HFF-Myc (cell line): ENCODE measurements around the gene RAB5A.

Experiments
- DNase-seq: peaks from one replicate; pipeline ENCODE4 v3.0.0-alpha.2; 2011; ENCODE audit warnings: low read depth; ENCODE audit errors: extremely low read depth
- H3K4me3 ChIP-seq: replicated peaks from 2 replicates; pipeline ENCODE4 v1.5.1; 2011; ENCODE audit warnings: low read depth, mild to moderate bottlenecking, control low read depth, low read length
- TF ChIP-seq, protein P1 (sequence below): IDR thresholded peaks from 2 replicates; pipeline ENCODE4 v1.5.1; 2012; ENCODE audit warnings: mild to moderate bottlenecking, low read depth, low read length, control low read depth; ENCODE audit errors: missing control alignments

The RAB5A gene

GRCh38 chr3:19934098-19934566 is 12.8 kb upstream of the RAB5A start, which contains the start of gene EFHB:
Gene EFHB, minus strand, starts transcription at chr3:19934217. Its CDS starts 199 bp downstream, at chr3:19934018.
- no peak for DNase-seq
- H3K4me3 ChIP-seq, result no peak within 1 kb of the TSS
- TF ChIP-seq, protein P1, sequence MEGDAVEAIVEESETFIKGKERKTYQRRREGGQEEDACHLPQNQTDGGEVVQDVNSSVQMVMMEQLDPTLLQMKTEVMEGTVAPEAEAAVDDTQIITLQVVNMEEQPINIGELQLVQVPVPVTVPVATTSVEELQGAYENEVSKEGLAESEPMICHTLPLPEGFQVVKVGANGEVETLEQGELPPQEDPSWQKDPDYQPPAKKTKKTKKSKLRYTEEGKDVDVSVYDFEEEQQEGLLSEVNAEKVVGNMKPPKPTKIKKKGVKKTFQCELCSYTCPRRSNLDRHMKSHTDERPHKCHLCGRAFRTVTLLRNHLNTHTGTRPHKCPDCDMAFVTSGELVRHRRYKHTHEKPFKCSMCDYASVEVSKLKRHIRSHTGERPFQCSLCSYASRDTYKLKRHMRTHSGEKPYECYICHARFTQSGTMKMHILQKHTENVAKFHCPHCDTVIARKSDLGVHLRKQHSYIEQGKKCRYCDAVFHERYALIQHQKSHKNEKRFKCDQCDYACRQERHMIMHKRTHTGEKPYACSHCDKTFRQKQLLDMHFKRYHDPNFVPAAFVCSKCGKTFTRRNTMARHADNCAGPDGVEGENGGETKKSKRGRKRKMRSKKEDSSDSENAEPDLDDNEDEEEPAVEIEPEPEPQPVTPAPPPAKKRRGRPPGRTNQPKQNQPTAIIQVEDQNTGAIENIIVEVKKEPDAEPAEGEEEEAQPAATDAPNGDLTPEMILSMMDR, result no peak

DNA sequence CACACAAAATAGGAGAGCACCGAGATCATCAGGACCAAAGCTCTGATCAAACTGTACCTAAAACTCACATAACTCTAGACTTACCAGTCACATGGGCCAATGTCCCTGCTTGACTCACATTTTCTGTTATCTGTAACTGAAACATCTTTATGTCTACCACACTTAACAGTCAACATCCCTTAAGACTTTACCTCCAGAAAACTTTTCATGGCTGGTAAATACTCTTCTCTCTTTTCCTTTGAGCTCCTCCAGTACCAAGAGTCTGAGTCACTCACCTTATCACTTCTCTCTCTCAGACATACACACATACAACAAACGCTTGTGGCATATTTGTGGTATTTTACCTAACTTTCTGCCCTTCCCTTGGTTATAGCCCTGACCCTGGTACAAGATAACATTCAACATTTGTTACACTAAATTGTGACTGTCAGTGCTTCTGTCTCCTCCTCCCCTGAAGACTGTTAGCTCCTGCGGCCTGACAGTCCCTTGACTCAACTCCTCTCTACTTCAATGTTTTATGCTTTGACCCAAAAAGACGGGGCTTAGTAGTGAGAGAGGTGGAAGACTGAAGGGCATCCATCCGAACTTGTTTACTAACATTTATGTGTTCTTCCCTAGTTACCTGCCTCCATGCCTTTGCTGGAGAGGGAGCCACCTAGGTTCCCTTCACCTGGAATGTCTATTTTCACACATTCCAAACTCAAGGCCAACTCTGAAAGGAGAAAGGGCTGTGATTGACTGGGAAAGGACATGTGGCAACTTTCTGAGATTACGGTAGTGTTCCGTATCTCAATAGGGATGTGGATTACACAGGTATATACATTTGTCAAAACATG is 9.2 kb upstream of the RAB5A start:
- H3K4me3 ChIP-seq, result no peak overlapping the region
- no peak for DNase-seq
- TF ChIP-seq, protein P1, result no peak

DNA sequence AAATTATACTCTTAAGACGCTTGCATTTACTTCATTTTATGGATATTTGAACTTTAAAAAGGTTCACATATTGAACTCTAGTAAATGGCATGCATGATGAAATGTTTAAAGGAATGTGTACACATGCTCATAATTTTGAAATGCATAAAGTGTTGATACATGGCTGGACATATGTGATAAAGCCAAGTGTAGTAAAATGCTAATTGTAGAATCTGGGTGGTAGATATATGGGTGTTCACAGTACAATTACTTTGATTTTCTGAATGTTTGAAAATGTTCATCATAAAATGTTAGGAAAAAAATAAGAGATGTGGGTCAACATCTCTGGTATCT is 8.6 kb upstream of the RAB5A start:
- TF ChIP-seq, protein P1, result no peak
- H3K4me3 ChIP-seq, result no peak overlapping the region
- DNase-seq, result no peak

GRCh38 chr3:19940643-19941042 is 6.3 kb upstream of the RAB5A start:
- TF ChIP-seq, protein P1, result no peak
- H3K4me3 ChIP-seq, result no peak overlapping the region
- DNase-seq, result no peak

GRCh38 chr3:19945534-19945933 is 1.4 kb upstream of the RAB5A start:
- DNase-seq, result no peak
- no peak overlapping the region for H3K4me3 ChIP-seq
- TF ChIP-seq, protein P1, result no peak

GRCh38 chr3:19945969-19946831 is 697 bp upstream of the RAB5A start:
- no peak for DNase-seq
- TF ChIP-seq, protein P1, result no peak
- H3K4me3 ChIP-seq, result peak overlapping the region; percentile 82
